ENCODE results near the gene SASS6. TPM values are rescaled to one million over a fixed set of nuclear protein-coding genes. Genes with fewer than 3 reads are reported as not detected.

Gene SASS6
- total and polyA plus RNA-seq, 4 experiments from 2014 or later = 1.5 to 5.8 (median 4.0) TPM

Other genes starting within 250 kb of the SASS6 start
- 10 to 100 TPM; 26.6 to 31.5 TPM for gene SLC35A3, start 162.9 kb downstream of the SASS6 start, total RNA-seq
- 10 to 100 TPM in 1 of 2 donors, 1 to 10 TPM in 1; 9.0 to 10.3 TPM for gene SLC35A3, start 162.9 kb downstream of the SASS6 start, polyA plus RNA-seq
- 10 to 100 TPM; 45.8 to 45.9 TPM for gene TRMT13, start 233 bp upstream of the SASS6 start, total RNA-seq
- gene TRMT13, start 233 bp upstream of the SASS6 start, polyA plus RNA-seq = 10 to 100 TPM; 12.5 to 12.8 TPM
- gene LRRC39, start 45.3 kb upstream of the SASS6 start, total RNA-seq = 1 to 10 TPM; 1.0 to 1.3 TPM
- under 1 TPM in 1 of 2 donors, not detected in 1; 0.13 TPM for gene LRRC39, start 45.3 kb upstream of the SASS6 start, polyA plus RNA-seq
- 10 to 100 TPM; 16.1 to 16.8 TPM for gene DBT, start 116.9 kb upstream of the SASS6 start, total RNA-seq
- gene DBT, start 116.9 kb upstream of the SASS6 start, polyA plus RNA-seq = 1 to 10 TPM; 2.1 to 6.5 TPM
- 10 to 100 TPM; 39.7 to 41.4 TPM for gene RTCA, start 133.3 kb upstream of the SASS6 start, total RNA-seq
- 10 to 100 TPM; 19.0 to 24.6 TPM for gene RTCA, start 133.3 kb upstream of the SASS6 start, polyA plus RNA-seq
- 100 to 1,000 TPM; 108 to 119 TPM for gene CDC14A, start 219.6 kb upstream of the SASS6 start, total RNA-seq
- 10 to 100 TPM; 37.7 to 72.3 TPM for gene CDC14A, start 219.6 kb upstream of the SASS6 start, polyA plus RNA-seq